PC-3 (cell line): ENCODE measurements around the gene EIF3M. TPM values are rescaled to one million over a fixed set of nuclear protein-coding genes. Genes with fewer than 3 reads are reported as not detected.

Source experiments
- ATAC-seq: fragments of 200-7000 bp; cut with Tn5 transposase; 2 replicates; pipeline ENCODE4 v1.9.1; 2020; ENCODE audit warnings: mild to moderate bottlenecking, moderate library complexity
- BruUV-seq: library from RNA; stranded (reverse); fragments of 400-500 nt; replicated peaks from 2 replicates; lab custom pipeline; 2021; lab: Mats Ljungman, UMichigan
- CTCF ChIA-PET: fragments of 300-600 bp; sonication (Branson Sonifier 250); formaldehyde crosslinking; loops from one replicate; lab custom pipeline; 2022; ENCODE audit warnings: antibody characterized with exemption; lab: Charles Lee
- POLR2A ChIA-PET: fragments of 300-600 bp; sonication (Branson Sonifier 250); formaldehyde crosslinking; loops from one replicate; lab custom pipeline; 2022; ENCODE audit warnings: antibody characterized with exemption; ENCODE audit not compliant: unreplicated experiment; lab: Charles Lee
- DNase-seq: peaks from one replicate; pipeline ENCODE4 v3.0.0-alpha.2; 2015
- H2AFZ ChIP-seq: fragments of 300-600 bp; sonication (generic); 2 replicates; pipeline ENCODE4 v1.6.0; 2016; ENCODE audit warnings: antibody characterized with exemption, low read length
- H3F3A ChIP-seq: fragments of 300-600 bp; sonication (generic); one replicate; pipeline ENCODE4 v1.6.0; 2017; ENCODE audit warnings: antibody characterized with exemption, low read length, control low read depth, mild to moderate bottlenecking; ENCODE audit not compliant: unreplicated experiment
- H3K27ac ChIP-seq: fragments of 300-600 bp; sonication (generic); 2 replicates; pipeline ENCODE4 v1.5.1; 2016; ENCODE audit warnings: mild to moderate bottlenecking, low read length
- H3K27me3 ChIP-seq: fragments of 300-600 bp; sonication (generic); 2 replicates; pipeline ENCODE4 v1.6.1; 2016; ENCODE audit warnings: low read length, mixed read lengths
- H3K36me3 ChIP-seq: fragments of 300-600 bp; sonication (generic); 2 replicates; pipeline ENCODE4 v1.6.1; 2016; ENCODE audit warnings: low read depth, mixed run types, low read length, mixed read lengths
- H3K4me1 ChIP-seq: fragments of 300-600 bp; sonication (generic); 2 replicates; pipeline ENCODE4 v1.5.1; 2016; ENCODE audit warnings: low read length; ENCODE audit not compliant: insufficient read depth
- H3K4me2 ChIP-seq: fragments of 300-600 bp; sonication (generic); 2 replicates; pipeline ENCODE4 v1.6.0; 2016; ENCODE audit warnings: low read length
- H3K4me3 ChIP-seq: fragments of 300-600 bp; sonication (generic); 2 replicates; pipeline ENCODE4 v1.5.1; 2016; ENCODE audit warnings: mild to moderate bottlenecking, low read length, mixed read lengths
- H3K79me2 ChIP-seq: fragments of 300-600 bp; sonication (generic); 2 replicates; pipeline ENCODE4 v1.6.1; 2017; ENCODE audit warnings: low read length, mixed read lengths
- H3K9ac ChIP-seq: fragments of 300-600 bp; sonication (generic); 2 replicates; pipeline ENCODE4 v1.6.0; 2016; ENCODE audit warnings: mild to moderate bottlenecking, low read length
- H3K9me2 ChIP-seq: fragments of 300-600 bp; sonication (generic); replicated peaks from 2 replicates; pipeline ENCODE4 v1.6.1; 2016; ENCODE audit warnings: mixed run types, low read length, mixed read lengths
- H3K9me3 ChIP-seq: fragments of 300-600 bp; sonication (generic); 2 replicates; pipeline ENCODE4 v1.6.1; 2016; ENCODE audit warnings: low read length, mixed read lengths
- H4K20me1 ChIP-seq: fragments of 300-600 bp; sonication (generic); 2 replicates; pipeline ENCODE4 v1.6.1; 2016; ENCODE audit warnings: low read length, mixed read lengths
- EZH2 ChIP-seq: fragments of 300-600 bp; sonication (generic); IDR thresholded peaks from one replicate; pipeline ENCODE4 v1.6.1; 2017; ENCODE audit warnings: antibody characterized with exemption, mild to moderate bottlenecking, low read length; ENCODE audit not compliant: unreplicated experiment
- EZH2phosphoT487 ChIP-seq: fragments of 300-600 bp; sonication (generic); IDR thresholded peaks from 2 replicates; pipeline ENCODE4 v1.6.1; 2018; ENCODE audit warnings: mild to moderate bottlenecking, antibody characterized with exemption, low read length, borderline replicate concordance
- intact Hi-C: fragments of 100-400 bp; cut with micrococcal nuclease; formaldehyde crosslinking; loops from 2 replicates; pipeline ENCODE4 v1.9.0; 2023
- total RNA-seq: library from RNA; depleted of rRNA; stranded (reverse); fragments of >200 nt; gene quantifications from 2 replicates; pipeline ENCODE4 v1.2.3, GENCODE V29; 2014
- TF ChIP-seq, protein P1 (sequence below): fragments of 300-600 bp; sonication (generic); conservative IDR thresholded peaks from 2 replicates; pipeline ENCODE4 v1.5.1; 2017; ENCODE audit warnings: antibody characterized with exemption, low read depth, mild to moderate bottlenecking, low read length

EIF3M gene
- total RNA-seq, 1 experiment from 2014 or later: 369 TPM

DNA sequence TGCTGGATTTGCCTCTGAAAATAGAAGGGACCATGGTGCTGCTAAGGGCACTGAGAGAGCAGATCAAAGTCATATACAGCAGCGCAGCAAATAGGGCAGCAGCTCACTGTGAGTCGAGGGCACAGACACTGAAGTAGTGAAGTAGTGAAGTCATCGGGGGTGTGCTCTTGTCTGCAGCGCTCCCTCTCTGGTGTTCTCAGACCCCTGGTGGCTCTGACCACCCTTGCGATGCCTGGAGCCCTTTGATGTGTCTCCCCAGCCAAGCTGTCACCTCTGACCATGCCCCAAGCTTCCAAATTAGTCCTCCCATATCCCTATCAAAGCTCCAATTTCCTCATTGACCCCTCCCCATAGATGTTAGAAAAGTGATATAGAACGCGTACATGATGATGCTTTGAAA is 27.7 kb upstream of the EIF3M start:
- no peaks in the 10 kb centered on the region for H3K4me1 ChIP-seq
- ChIA-PET POLR2A (no interaction called here), CTCF (no interaction called here)
- no TSS peak for BruUV-seq
- no peaks in the 10 kb centered on the region for H3F3A ChIP-seq
- no peak overlapping the region for H2AFZ ChIP-seq
- TF ChIP-seq EZH2: no peak
- H3K36me3 ChIP-seq: no peaks in the 10 kb centered on the region
- no peaks in the 10 kb centered on the region for H3K9me2 ChIP-seq
- no peak overlapping the region for H3K9ac ChIP-seq
- no peaks in the 10 kb centered on the region for H4K20me1 ChIP-seq
- H3K4me3 ChIP-seq: no peak overlapping the region
- intact Hi-C loops: no loop called here
- no peaks in the 10 kb centered on the region for H3K27me3 ChIP-seq
- no peaks in the 10 kb centered on the region for H3K9me3 ChIP-seq
- no peak overlapping the region for H3K27ac ChIP-seq
- DNase-seq: no peak
- H3K4me2 ChIP-seq: no peak overlapping the region
- ATAC-seq: no peak
- H3K79me2 ChIP-seq: no peaks in the 10 kb centered on the region

DNA sequence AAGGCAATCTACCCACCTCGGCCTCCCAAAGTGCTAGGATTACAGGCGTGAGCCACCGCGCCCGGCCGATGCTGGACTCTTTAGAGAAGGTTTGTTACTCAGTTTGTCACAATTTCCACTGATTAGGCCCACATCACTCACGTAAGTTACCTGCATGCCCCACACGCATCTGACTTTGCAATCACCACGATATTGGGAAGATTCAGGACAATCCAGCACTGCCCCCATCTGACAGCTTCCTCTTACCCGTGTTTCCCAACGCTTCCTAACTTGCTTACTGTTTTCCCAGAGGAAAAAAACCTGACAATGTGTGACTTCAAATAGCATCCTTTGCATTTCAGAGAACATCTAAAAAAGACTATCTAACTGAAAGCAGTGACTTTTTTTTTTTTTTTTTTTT is 21.8 kb upstream of the EIF3M start:
- peak; percentile 23 for DNase-seq
- ChIA-PET CTCF (interaction anchor here (0.7 kb wide), 1 partner anchor 48 kb away, joined by 9 read pairs; no protein-coding TSS in a partner anchor), POLR2A (no interaction called here)
- H3K79me2 ChIP-seq: no peaks in the 10 kb centered on the region
- no peaks in the 10 kb centered on the region for H3K9me2 ChIP-seq
- H3K9ac ChIP-seq: no peak overlapping the region
- intact Hi-C loops: loop anchor here (1.0 kb wide), 3 partner anchors 114 to 239 kb away; no protein-coding TSS in a partner anchor
- H3K9me3 ChIP-seq: no peaks in the 10 kb centered on the region
- H3K4me3 ChIP-seq: no peak overlapping the region
- H3F3A ChIP-seq: no peaks in the 10 kb centered on the region
- H3K27ac ChIP-seq: no peak overlapping the region
- no peak for TF ChIP-seq EZH2phosphoT487
- TF ChIP-seq, protein P1, sequence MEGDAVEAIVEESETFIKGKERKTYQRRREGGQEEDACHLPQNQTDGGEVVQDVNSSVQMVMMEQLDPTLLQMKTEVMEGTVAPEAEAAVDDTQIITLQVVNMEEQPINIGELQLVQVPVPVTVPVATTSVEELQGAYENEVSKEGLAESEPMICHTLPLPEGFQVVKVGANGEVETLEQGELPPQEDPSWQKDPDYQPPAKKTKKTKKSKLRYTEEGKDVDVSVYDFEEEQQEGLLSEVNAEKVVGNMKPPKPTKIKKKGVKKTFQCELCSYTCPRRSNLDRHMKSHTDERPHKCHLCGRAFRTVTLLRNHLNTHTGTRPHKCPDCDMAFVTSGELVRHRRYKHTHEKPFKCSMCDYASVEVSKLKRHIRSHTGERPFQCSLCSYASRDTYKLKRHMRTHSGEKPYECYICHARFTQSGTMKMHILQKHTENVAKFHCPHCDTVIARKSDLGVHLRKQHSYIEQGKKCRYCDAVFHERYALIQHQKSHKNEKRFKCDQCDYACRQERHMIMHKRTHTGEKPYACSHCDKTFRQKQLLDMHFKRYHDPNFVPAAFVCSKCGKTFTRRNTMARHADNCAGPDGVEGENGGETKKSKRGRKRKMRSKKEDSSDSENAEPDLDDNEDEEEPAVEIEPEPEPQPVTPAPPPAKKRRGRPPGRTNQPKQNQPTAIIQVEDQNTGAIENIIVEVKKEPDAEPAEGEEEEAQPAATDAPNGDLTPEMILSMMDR: peak; percentile 33; the same call in 1 of the 2 replicates
- TF ChIP-seq EZH2: no peak
- H3K4me2 ChIP-seq: no peak overlapping the region
- H3K4me1 ChIP-seq: no peaks in the 10 kb centered on the region
- H4K20me1 ChIP-seq: no peaks in the 10 kb centered on the region
- H3K27me3 ChIP-seq: no peaks in the 10 kb centered on the region
- H3K36me3 ChIP-seq: no peaks in the 10 kb centered on the region
- no TSS peak for BruUV-seq
- no peak overlapping the region for H2AFZ ChIP-seq
- peak; percentile 48; the same call in 1 of the 2 replicates for ATAC-seq

DNA sequence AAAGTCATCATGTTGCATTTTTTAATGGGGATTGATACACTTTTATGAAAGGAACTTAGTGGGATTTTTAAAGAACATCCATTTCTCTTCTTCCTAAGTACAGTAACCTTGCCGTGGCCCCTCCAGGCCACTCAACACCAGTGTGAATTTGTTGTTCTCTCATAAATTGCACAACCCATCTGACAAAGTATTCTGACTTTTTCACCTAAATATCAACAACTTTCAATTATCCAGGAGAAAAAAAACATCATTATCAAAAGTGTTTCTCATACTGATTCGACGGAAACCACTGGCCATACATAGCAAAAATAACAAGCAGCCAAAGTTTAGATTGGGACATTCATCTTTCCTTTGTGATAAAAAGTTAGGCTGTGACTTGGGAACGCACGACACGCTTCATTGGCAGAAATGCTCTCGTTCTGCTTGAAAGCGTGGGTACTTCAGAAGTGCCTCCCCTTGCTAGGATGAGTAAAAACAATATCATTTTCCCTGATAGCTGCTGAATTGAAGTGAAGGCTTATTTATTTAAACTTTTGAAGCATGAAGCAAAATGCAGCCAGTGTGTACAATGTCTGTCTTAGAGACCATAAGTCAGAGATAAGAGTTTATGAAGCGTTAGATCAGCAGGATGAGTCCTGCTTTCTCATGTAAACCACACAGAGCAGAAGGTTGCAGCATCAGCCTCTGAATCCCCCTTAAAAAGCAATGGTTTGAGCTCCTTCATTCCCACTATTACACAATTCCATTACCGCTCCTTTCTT is 20.6 kb upstream of the EIF3M start:
- intact Hi-C loops: loop anchor here (1.0 kb wide), 3 partner anchors 115 to 240 kb away; no protein-coding TSS in a partner anchor
- no peaks in the 10 kb centered on the region for H4K20me1 ChIP-seq
- H3K27me3 ChIP-seq: no peaks in the 10 kb centered on the region
- no peaks in the 10 kb centered on the region for H3K9me3 ChIP-seq
- no peaks in the 10 kb centered on the region for H3K9me2 ChIP-seq
- no peaks in the 10 kb centered on the region for H3K36me3 ChIP-seq
- no peaks in the 10 kb centered on the region for H3F3A ChIP-seq
- POLR2A ChIA-PET: no interaction called here
- CTCF ChIA-PET: no interaction called here
- H3K27ac ChIP-seq: no peak overlapping the region
- no peak overlapping the region for H3K4me3 ChIP-seq
- ATAC-seq (no peak), DNase-seq (no peak)
- no peak overlapping the region for H2AFZ ChIP-seq
- BruUV-seq: no TSS peak
- H3K4me1 ChIP-seq: no peaks in the 10 kb centered on the region
- no peak overlapping the region for H3K9ac ChIP-seq
- TF ChIP-seq EZH2phosphoT487: no peak
- no peak for TF ChIP-seq EZH2
- TF ChIP-seq, protein P1: no peak
- no peak overlapping the region for H3K4me2 ChIP-seq
- H3K79me2 ChIP-seq: no peaks in the 10 kb centered on the region
